OCI-LY3 (cell line): Measurements from ENCODE around the gene ENHO.

ENCODE experiments used
- CTCF ChIP-seq: fragments of 200-600, 300-600 bp; sonication (generic); IDR thresholded peaks from 2 replicates; pipeline ENCODE4 v1.5.1; 2014; ENCODE audit warnings: antibody characterized with exemption, low read length, low read depth
- EZH2phosphoT487 ChIP-seq: fragments of 200-600 bp; shearing (Covaris generic); IDR thresholded peaks from 2 replicates; pipeline ENCODE4 v1.6.1; 2018; ENCODE audit warnings: antibody characterized with exemption, mixed run types, low read depth

GRCh38 chr9:34517185-34517584 is 5.6 kb downstream of the ENHO start:
- TF ChIP-seq CTCF: no peak
- TF ChIP-seq EZH2phosphoT487: no peak
